K562 (cell line): ENCODE results near the gene PRKAG2. TPM values are rescaled to one million over a fixed set of nuclear protein-coding genes. Genes with fewer than 3 reads are reported as not detected.

Experiments
- ATAC-seq: fragments of 200-7000 bp; cut with Tn5 transposase; 3 replicates; pipeline ENCODE4 v1.9.1; 2020; ENCODE audit warnings: moderate library complexity
- BruUV-seq: library from RNA; stranded (reverse); fragments of 400-500 nt; replicated peaks from 2 replicates; lab custom pipeline; 2021; lab: Mats Ljungman, UMichigan
- CTCF ChIA-PET: fragments of 300-600 bp; formaldehyde crosslinking; extraction: SDS; loops from one replicate; lab custom pipeline; 2021; ENCODE audit warnings: low intra/inter-chr PET ratio; lab: Yijun Ruan, JAX
- POLR2A ChIA-PET: fragments of 300-600, 350-650 bp; sonication (Branson Sonifier 250); formaldehyde crosslinking; extraction: SDS; loops from one replicate; lab custom pipeline; 2021; ENCODE audit warnings: antibody characterized with exemption, inconsistent platforms; lab: Yijun Ruan, JAX
- DNase-seq, 4 experiments: peaks; one replicate each; pipeline versions ENCODE4 v3.0.0 to v3.0.0-alpha.2; 2011 to 2018; ENCODE audit warnings: low spot score in 3 of 4, mixed read lengths in 3 of 4; ENCODE audit errors: extremely low read depth in 1 of 4
- FAIRE-seq: peaks from 2 replicates; lab custom pipeline; 2011; peaks lifted over from hg19 to GRCh38; lab: Jason Lieb, UNC
- H2AFZ ChIP-seq: 2 replicates; pipeline ENCODE4 v1.6.0; 2011; ENCODE audit warnings: low read depth, low read length, control low read depth, inconsistent platforms
- H3K27ac ChIP-seq: fragments of 200-600 bp; 3 replicates; pipeline ENCODE4 v1.8.0; 2011; ENCODE audit warnings: low read depth, mild to moderate bottlenecking, control low read depth, inconsistent platforms, low read length, moderate library complexity, mixed read lengths; ENCODE audit errors: extremely low read depth
- H3K27me3 ChIP-seq, 2 experiments: fragments of 300-600 bp in 1 of 2; 2 replicates in 1 of 2; 3 replicates in 1 of 2; pipeline versions ENCODE4 v1.6.0 to v1.8.0; 2011; ENCODE audit warnings: inconsistent platforms in 2 of 2, low read length in 2 of 2, mild to moderate bottlenecking in 1 of 2, mixed read lengths in 1 of 2, moderate library complexity in 1 of 2; ENCODE audit not compliant: control insufficient read depth in 2 of 2, insufficient read depth in 2 of 2
- H3K36me3 ChIP-seq: fragments of 300-600 bp; 3 replicates; pipeline ENCODE4 v1.8.0; 2011; ENCODE audit warnings: mild to moderate bottlenecking, low read length, inconsistent platforms; ENCODE audit not compliant: control insufficient read depth, insufficient read depth
- H3K4me1 ChIP-seq, 2 experiments: fragments of 200-600 bp in 1 of 2; replicated peaks in 1 of 2; 2 replicates in 1 of 2; 3 replicates in 1 of 2; pipeline versions ENCODE4 v1.5.1 to v1.8.0; 2011; ENCODE audit warnings: inconsistent platforms in 2 of 2, low read length in 2 of 2, mild to moderate bottlenecking in 1 of 2, mixed read lengths in 1 of 2, moderate library complexity in 1 of 2; ENCODE audit not compliant: control insufficient read depth in 2 of 2, insufficient read depth in 2 of 2
- H3K4me2 ChIP-seq: 2 replicates; pipeline ENCODE4 v1.6.1; 2011; ENCODE audit warnings: low read length, control low read depth, inconsistent platforms, mixed read lengths; ENCODE audit not compliant: insufficient read depth
- H3K4me3 ChIP-seq: fragments of 200-600 bp; sonication (generic), shearing (Covaris generic); 2 replicates; pipeline ENCODE4 v1.5.1; 2016; ENCODE audit warnings: control low read depth, inconsistent platforms
- H3K79me2 ChIP-seq: fragments of 200-600 bp; 3 replicates; pipeline ENCODE4 v1.8.0; 2011; ENCODE audit warnings: low read length, inconsistent platforms; ENCODE audit not compliant: control insufficient read depth, insufficient read depth
- H3K9ac ChIP-seq, 2 experiments: 2 replicates each; pipeline versions ENCODE4 v1.6.0 to v1.6.1; 2011; ENCODE audit warnings: low read depth in 2 of 2, low read length in 2 of 2, control low read depth in 1 of 2, inconsistent platforms in 1 of 2, mild to moderate bottlenecking in 1 of 2, mixed read lengths in 1 of 2; ENCODE audit not compliant: insufficient read depth in 1 of 2
- H3K9me1 ChIP-seq: one replicate; pipeline ENCODE4 v1.6.0; 2011; ENCODE audit warnings: inconsistent platforms, mild to moderate bottlenecking, low read length, moderate library complexity; ENCODE audit not compliant: control insufficient read depth, insufficient read depth
- H3K9me3 ChIP-seq: replicated peaks from 2 replicates; pipeline ENCODE4 v1.5.1; 2011; ENCODE audit warnings: low read depth, low read length, inconsistent platforms; ENCODE audit not compliant: control insufficient read depth, insufficient read depth
- H4K20me1 ChIP-seq: replicated peaks from 2 replicates; pipeline ENCODE4 v1.6.1; 2011; ENCODE audit warnings: low read length, inconsistent platforms, mixed read lengths; ENCODE audit not compliant: control insufficient read depth, insufficient read depth
- FOXK1 ChIP-seq: sonication (generic); formaldehyde crosslinking; IDR thresholded peaks from 2 replicates; pipeline ENCODE4 v1.8.0; 2022; ENCODE audit warnings: missing genetic modification reagents, mild to moderate bottlenecking, borderline replicate concordance
- GTF2A2 ChIP-seq: IDR thresholded peaks from 2 replicates; pipeline ENCODE4 v1.6.1; 2016; ENCODE audit warnings: mild to moderate bottlenecking, missing genetic modification characterization, missing compliant biosample characterization
- IFI16 ChIP-seq: fragments of 250-450 bp; sonication (Bioruptor Pico); IDR thresholded peaks from 2 replicates; pipeline ENCODE4 v2.1.2; 2022; ENCODE audit warnings: mild to moderate bottlenecking, inconsistent platforms
- MYBL2 ChIP-seq, 2 experiments: fragments of 450-650 bp in 1 of 2; sonication (generic) in 1 of 2; formaldehyde crosslinking in 1 of 2; IDR thresholded peaks; 2 replicates each; pipeline versions ENCODE4 v1.6.1 to v1.8.1; 2017 to 2022; ENCODE audit warnings: borderline replicate concordance in 1 of 2, inconsistent platforms in 1 of 2, low read depth in 1 of 2, mild to moderate bottlenecking in 1 of 2, missing genetic modification reagents in 1 of 2, moderate library complexity in 1 of 2
- NCOR1 ChIP-seq: fragments of 450-650 bp; IDR thresholded peaks from 2 replicates; pipeline ENCODE4 v1.6.1; 2016; ENCODE audit warnings: mild to moderate bottlenecking, moderate library complexity
- NFE2L1 ChIP-seq: fragments of 450-650 bp; IDR thresholded peaks from 2 replicates; pipeline ENCODE4 v1.6.1; 2016; ENCODE audit warnings: missing genetic modification characterization, low read depth, mild to moderate bottlenecking, missing compliant biosample characterization, moderate library complexity, borderline replicate concordance
- PRPF4 ChIP-seq: fragments of 200-400 bp; formaldehyde crosslinking; IDR thresholded peaks from one replicate; pipeline ENCODE4 v1.6.1; 2017; ENCODE audit warnings: low read length, low read depth, mild to moderate bottlenecking; ENCODE audit not compliant: insufficient read depth, poor library complexity, severe bottlenecking
- RFX7 ChIP-seq: fragments of 250-450 bp; sonication (Bioruptor Pico); IDR thresholded peaks from 2 replicates; pipeline ENCODE4 v1.5.1; 2021; ENCODE audit warnings: mild to moderate bottlenecking
- SP1 ChIP-seq: sonication (generic); formaldehyde crosslinking; IDR thresholded peaks from 2 replicates; pipeline ENCODE4 v1.8.1; 2022; ENCODE audit warnings: mild to moderate bottlenecking, missing genetic modification reagents
- STAG1 ChIP-seq: sonication (generic); formaldehyde crosslinking; IDR thresholded peaks from 2 replicates; pipeline ENCODE4 v1.5.0; 2020; ENCODE audit warnings: missing genetic modification reagents, borderline replicate concordance
- TAL1 ChIP-seq: fragments of 450-650 bp; IDR thresholded peaks from 2 replicates; pipeline ENCODE4 v1.6.1; 2016; ENCODE audit warnings: mild to moderate bottlenecking
- ZNF3 ChIP-seq: fragments of 250-450 bp; sonication (Bioruptor Pico); IDR thresholded peaks from 2 replicates; pipeline ENCODE4 v1.5.0; 2021; ENCODE audit warnings: mild to moderate bottlenecking, moderate library complexity
- WGBS: fragments of 100-300 bp; shearing (Covaris generic); methylation state at CpG from one replicate; pipeline ENCODE4 v1.1.6; 2016; ENCODE audit warnings: low coverage, mixed read lengths; ENCODE audit not compliant: insufficient coverage; ENCODE audit errors: missing lambda C conversion rate; 5-methylcytosine and 5-hydroxymethylcytosine counted together
- in situ Hi-C: fragments of 300-500 bp; cut with MboI; formaldehyde crosslinking; loops from 4 replicates; pipeline ENCODE4 v1.15.0; 2018; ENCODE audit warnings: inconsistent platforms, mixed read lengths
- intact Hi-C: fragments of 100-400 bp; cut with micrococcal nuclease; formaldehyde crosslinking; loops from 2 replicates; pipeline ENCODE4 v1.14.2; 2022
- polyA plus RNA-seq, 8 experiments: library from polyadenylated mRNA; depleted of rRNA in 4 of 8; stranded (reverse) in 5 of 8; unstranded in 3 of 8; fragments of >200 nt; fragmentation: Nextera tagmentation in 2 of 8; fragmentation: Illumina TruSeq in 1 of 8; extraction: Ambion mirVana in 2 of 8; extraction: Trizol in 1 of 8; gene quantifications; 2 replicates each; pipeline versions ENCODE4 v1.2.1 to v1.2.3, GENCODE V29; 2011 to 2014; ENCODE audit warnings: inconsistent platforms in 1 of 8, missing spikeins in 1 of 8
- total RNA-seq, 7 experiments: library from RNA; depleted of rRNA in 6 of 7; stranded (reverse); fragments of >200 nt in 6 of 7; fragmentation: Illumina TruSeq in 2 of 7; extraction: Trizol in 2 of 7; gene quantifications; 2 replicates each; pipeline versions ENCODE4 v1.2.1 to v1.2.3, GENCODE V29; 2011 to 2021; ENCODE audit warnings: low replicate concordance in 1 of 7
- TF ChIP-seq, protein P1 (sequence below): sonication (generic); formaldehyde crosslinking; IDR thresholded peaks from 2 replicates; pipeline ENCODE4 v1.8.0; 2022; ENCODE audit warnings: mild to moderate bottlenecking, missing genetic modification reagents
- TF ChIP-seq, protein P2 (sequence below): fragments of 450-650 bp; IDR thresholded peaks from 2 replicates; pipeline ENCODE4 v1.6.1; 2016; ENCODE audit warnings: missing biosample characterization, missing genetic modification characterization
- TF ChIP-seq, protein P3 (sequence below): sonication (generic); formaldehyde crosslinking; IDR thresholded peaks from 2 replicates; pipeline ENCODE4 v1.8.1; 2023; ENCODE audit warnings: mild to moderate bottlenecking, missing genetic modification reagents

PRKAG2 gene
- total and polyA plus RNA-seq, 9 of the 15 experiments (the other 6 are each of a cell fraction or from before 2014, with no cell fraction given): 0.99 to 5.6 (median 3.3) TPM

DNA sequence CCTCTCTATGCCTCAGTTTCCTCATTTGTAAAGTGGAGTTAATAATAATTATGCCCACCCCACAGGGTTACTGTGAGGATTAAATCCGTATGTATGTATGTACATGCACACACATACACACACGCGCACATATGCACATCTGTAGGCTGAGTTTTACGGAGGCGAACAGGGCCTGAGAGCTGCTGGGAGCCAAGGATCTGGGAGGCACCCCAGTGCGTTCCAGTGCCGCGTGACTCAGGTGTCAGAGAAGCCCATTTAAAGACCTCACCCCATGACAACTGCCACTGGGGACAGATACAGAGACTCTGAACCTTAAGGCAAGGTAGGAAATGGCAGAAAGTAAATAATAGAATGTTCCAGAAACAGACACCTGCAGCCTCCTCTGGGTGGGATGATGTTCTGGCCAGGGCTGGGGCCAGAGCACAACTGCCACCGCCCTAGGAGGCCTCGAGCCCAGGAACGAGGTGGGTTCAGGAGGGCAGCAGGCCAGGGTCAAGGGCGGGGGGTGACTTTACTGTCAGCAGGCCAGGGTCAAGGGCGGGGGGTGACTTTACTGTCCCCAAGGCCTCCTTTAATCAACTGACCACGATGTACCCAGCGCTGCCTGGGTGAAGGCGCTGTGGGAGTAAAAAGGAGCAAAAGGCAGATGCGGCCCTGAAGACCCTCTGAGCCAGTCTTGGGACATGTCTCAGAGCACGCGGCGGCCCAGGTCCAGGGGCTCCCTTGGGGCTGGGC is 54.9 kb downstream of the PRKAG2 start (continued):
- no peak for TF ChIP-seq GTF2A2 (tag)
- TF ChIP-seq, protein P1, sequence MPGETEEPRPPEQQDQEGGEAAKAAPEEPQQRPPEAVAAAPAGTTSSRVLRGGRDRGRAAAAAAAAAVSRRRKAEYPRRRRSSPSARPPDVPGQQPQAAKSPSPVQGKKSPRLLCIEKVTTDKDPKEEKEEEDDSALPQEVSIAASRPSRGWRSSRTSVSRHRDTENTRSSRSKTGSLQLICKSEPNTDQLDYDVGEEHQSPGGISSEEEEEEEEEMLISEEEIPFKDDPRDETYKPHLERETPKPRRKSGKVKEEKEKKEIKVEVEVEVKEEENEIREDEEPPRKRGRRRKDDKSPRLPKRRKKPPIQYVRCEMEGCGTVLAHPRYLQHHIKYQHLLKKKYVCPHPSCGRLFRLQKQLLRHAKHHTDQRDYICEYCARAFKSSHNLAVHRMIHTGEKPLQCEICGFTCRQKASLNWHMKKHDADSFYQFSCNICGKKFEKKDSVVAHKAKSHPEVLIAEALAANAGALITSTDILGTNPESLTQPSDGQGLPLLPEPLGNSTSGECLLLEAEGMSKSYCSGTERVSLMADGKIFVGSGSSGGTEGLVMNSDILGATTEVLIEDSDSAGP: no peak

DNA sequence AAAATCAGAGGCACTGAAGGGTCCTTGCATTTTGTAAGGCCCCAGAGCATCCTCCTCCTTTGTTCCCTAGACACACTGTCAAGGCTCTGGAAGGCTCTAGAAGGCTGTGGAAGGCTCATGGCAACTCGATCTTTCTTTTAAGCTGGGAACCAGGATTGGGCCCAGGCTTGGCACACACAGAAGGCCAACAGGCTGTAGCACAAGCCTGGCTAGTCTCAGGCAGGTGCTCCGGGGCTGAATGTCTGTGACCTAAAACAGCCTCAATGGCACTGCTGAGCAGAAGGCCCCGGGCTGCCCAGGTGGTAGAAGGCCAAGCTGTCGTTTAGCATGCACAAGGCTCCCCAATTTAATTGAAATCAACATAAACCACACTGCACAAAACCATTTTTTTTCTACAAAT is 55.7 kb downstream of the PRKAG2 start:
- Histone ChIP-seq H3K27me3 (peaks cover 64 to 90% of the 10 kb centered on the region in 2 experiments), H3K9me3 (no peaks in the 10 kb centered on the region), H3K27ac (no peak overlapping the region), H3K4me2 (no peak overlapping the region), H2AFZ (no peak overlapping the region), H3K36me3 (no peaks in the 10 kb centered on the region), H3K9me1 (peaks cover 5% of the 10 kb centered on the region), H4K20me1 (no peaks in the 10 kb centered on the region; the same call in 1 of the 2 replicates), H3K4me3 (no peak overlapping the region), H3K79me2 (no peaks in the 10 kb centered on the region), H3K9ac (no peak overlapping the region), H3K4me1 (no peaks in the 10 kb centered on the region; a peak in 2 of 5 replicates)
- DNase-seq: no peak
- BruUV-seq: no TSS peak
- ATAC-seq: no peak
- no peak for FAIRE-seq
- WGBS: 1% methylated on average over 4 of the region's 4 CpGs
- in situ Hi-C loops: no loop called here
- intact Hi-C loops: no loop called here
- CTCF ChIA-PET: no interaction called here
- POLR2A ChIA-PET: no interaction called here
- TF ChIP-seq NCOR1 (no peak), PRPF4 (no peak), ZNF3 (CRISPR knock-in tag) (no peak), TAL1 (no peak), NFE2L1 (tag) (no peak), SP1 (CRISPR knock-in tag) (no peak), STAG1 (CRISPR knock-in tag) (no peak), IFI16 (CRISPR knock-in tag) (no peak), FOXK1 (CRISPR knock-in tag) (no peak), MYBL2 (IDR thresholded peaks at IDR 0.05; ENCODE audit: low read depth) (no peak), MYBL2 (CRISPR knock-in tag; IDR thresholded peaks at IDR 0.05; ENCODE audit: borderline replicate concordance) (no peak), RFX7 (CRISPR knock-in tag) (no peak)
- TF ChIP-seq, protein P2, sequence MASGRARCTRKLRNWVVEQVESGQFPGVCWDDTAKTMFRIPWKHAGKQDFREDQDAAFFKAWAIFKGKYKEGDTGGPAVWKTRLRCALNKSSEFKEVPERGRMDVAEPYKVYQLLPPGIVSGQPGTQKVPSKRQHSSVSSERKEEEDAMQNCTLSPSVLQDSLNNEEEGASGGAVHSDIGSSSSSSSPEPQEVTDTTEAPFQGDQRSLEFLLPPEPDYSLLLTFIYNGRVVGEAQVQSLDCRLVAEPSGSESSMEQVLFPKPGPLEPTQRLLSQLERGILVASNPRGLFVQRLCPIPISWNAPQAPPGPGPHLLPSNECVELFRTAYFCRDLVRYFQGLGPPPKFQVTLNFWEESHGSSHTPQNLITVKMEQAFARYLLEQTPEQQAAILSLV: no peak
- TF ChIP-seq, protein P3, sequence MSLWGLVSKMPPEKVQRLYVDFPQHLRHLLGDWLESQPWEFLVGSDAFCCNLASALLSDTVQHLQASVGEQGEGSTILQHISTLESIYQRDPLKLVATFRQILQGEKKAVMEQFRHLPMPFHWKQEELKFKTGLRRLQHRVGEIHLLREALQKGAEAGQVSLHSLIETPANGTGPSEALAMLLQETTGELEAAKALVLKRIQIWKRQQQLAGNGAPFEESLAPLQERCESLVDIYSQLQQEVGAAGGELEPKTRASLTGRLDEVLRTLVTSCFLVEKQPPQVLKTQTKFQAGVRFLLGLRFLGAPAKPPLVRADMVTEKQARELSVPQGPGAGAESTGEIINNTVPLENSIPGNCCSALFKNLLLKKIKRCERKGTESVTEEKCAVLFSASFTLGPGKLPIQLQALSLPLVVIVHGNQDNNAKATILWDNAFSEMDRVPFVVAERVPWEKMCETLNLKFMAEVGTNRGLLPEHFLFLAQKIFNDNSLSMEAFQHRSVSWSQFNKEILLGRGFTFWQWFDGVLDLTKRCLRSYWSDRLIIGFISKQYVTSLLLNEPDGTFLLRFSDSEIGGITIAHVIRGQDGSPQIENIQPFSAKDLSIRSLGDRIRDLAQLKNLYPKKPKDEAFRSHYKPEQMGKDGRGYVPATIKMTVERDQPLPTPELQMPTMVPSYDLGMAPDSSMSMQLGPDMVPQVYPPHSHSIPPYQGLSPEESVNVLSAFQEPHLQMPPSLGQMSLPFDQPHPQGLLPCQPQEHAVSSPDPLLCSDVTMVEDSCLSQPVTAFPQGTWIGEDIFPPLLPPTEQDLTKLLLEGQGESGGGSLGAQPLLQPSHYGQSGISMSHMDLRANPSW: no peak
